Measurements from ENCODE around the gene TBC1D9B.
"Not testable (repeated sequence)": the region's sequence is repeated elsewhere in the genome, so short reads cannot be mapped to it uniquely, and the experiment has no call there.

The TBC1D9B gene

GRCh38 chr5:179874536-179875292 is 33.0 kb downstream of the TBC1D9B start:
- no peak for DNase-seq (ENCODE audit: extremely low spot score)
- ChIA-PET POLR2A (no interaction called here), CTCF (no interaction called here)
- TF ChIP-seq SP1 (IDR thresholded peaks at IDR 0.05) = no peak
- TF ChIP-seq FOXK2 (IDR thresholded peaks at IDR 0.05) = no peak
- TF ChIP-seq SUZ12 (IDR thresholded peaks at IDR 0.05) = no peak
- TF ChIP-seq FOXM1 (IDR thresholded peaks at IDR 0.05; ENCODE audit: borderline replicate concordance) = no peak
- no peak for TF ChIP-seq TARDBP (IDR thresholded peaks at IDR 0.05)
- TF ChIP-seq, protein P1, sequence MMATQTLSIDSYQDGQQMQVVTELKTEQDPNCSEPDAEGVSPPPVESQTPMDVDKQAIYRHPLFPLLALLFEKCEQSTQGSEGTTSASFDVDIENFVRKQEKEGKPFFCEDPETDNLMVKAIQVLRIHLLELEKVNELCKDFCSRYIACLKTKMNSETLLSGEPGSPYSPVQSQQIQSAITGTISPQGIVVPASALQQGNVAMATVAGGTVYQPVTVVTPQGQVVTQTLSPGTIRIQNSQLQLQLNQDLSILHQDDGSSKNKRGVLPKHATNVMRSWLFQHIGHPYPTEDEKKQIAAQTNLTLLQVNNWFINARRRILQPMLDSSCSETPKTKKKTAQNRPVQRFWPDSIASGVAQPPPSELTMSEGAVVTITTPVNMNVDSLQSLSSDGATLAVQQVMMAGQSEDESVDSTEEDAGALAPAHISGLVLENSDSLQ (IDR thresholded peaks at IDR 0.05) = no peak
- no peak for TF ChIP-seq BHLHE40 (IDR thresholded peaks at IDR 0.05; ENCODE audit: borderline replicate concordance)
- no peak for TF ChIP-seq L3MBTL2 (conservative IDR thresholded peaks at IDR 0.05)
- no peak for TF ChIP-seq NFRKB (IDR thresholded peaks at IDR 0.05)

- DNase-seq (ENCODE audit: extremely low spot score) = no peak
- TF ChIP-seq TARDBP (IDR thresholded peaks at IDR 0.05) (no peak), FOXA1 (IDR thresholded peaks at IDR 0.05) (no peak), FOXK2 (IDR thresholded peaks at IDR 0.05) (no peak)
- POLR2A ChIA-PET = no interaction called here
- CTCF ChIA-PET = interaction anchor here (0.6 kb wide), 1 partner anchor 44 kb away, joined by 3 read pairs; no protein-coding TSS in a partner anchor
These were observed 33.6 kb downstream of the TBC1D9B start for GRCh38 chr5:179874136-179874535.

DNA sequence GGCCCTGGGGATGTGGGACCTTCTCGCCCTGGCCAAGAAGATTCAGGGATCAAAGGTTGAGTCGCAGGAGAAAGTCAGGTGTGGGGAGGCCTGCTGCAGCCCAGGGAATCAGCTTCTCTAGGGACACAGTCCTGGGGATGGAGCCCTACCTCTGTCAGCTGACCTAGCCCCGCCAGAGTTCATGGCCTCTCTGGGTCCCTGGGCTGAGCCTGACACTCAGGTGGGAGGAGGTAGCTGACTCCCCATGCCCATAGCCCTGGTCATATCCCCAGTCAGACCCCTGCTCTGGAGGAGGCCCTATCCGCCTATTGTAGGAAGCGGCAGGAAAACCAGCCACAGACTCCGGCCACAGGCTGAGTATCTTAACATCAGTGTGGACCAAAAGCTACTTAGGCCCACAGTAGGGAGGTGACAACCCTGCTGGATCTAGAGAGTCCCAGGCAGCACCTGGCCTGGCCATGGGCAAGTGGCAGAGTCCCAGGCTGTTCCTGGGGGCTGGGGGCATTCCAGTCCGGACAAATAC is 34.0 kb downstream of the TBC1D9B start:
- POLR2A ChIA-PET = no interaction called here
- TF ChIP-seq TARDBP (IDR thresholded peaks at IDR 0.05) = no peak
- no peak for TF ChIP-seq ARNT (IDR thresholded peaks at IDR 0.05)
- TF ChIP-seq, protein P1 (IDR thresholded peaks at IDR 0.05) = no peak
- TF ChIP-seq FOXA1 (IDR thresholded peaks at IDR 0.05) = no peak
- TF ChIP-seq BHLHE40 (IDR thresholded peaks at IDR 0.05; ENCODE audit: borderline replicate concordance) = no peak
- no peak for TF ChIP-seq ELF4 (IDR thresholded peaks at IDR 0.05)
- TF ChIP-seq ZNF384 (IDR thresholded peaks at IDR 0.05) = no peak
- TF ChIP-seq L3MBTL2 (conservative IDR thresholded peaks at IDR 0.05) = no peak
- no peak for TF ChIP-seq NFRKB (IDR thresholded peaks at IDR 0.05)
- no peak for TF ChIP-seq LEF1 (IDR thresholded peaks at IDR 0.05; ENCODE audit: borderline replicate concordance)
- no peak for TF ChIP-seq SP1 (IDR thresholded peaks at IDR 0.05)
- no peak for TF ChIP-seq CTBP1 (IDR thresholded peaks at IDR 0.05; ENCODE audit: borderline replicate concordance)
- no peak for TF ChIP-seq HDGF (IDR thresholded peaks at IDR 0.05; ENCODE audit: borderline replicate concordance)
- no peak for TF ChIP-seq FOXM1 (IDR thresholded peaks at IDR 0.05; ENCODE audit: borderline replicate concordance)
- TF ChIP-seq FOXK2 (IDR thresholded peaks at IDR 0.05) = no peak
- no peak for TF ChIP-seq SUZ12 (IDR thresholded peaks at IDR 0.05)
- DNase-seq (ENCODE audit: extremely low spot score) = no peak
- CTCF ChIA-PET = interaction anchor here (0.6 kb wide), 1 partner anchor 44 kb away, joined by 3 read pairs; no protein-coding TSS in a partner anchor

DNA sequence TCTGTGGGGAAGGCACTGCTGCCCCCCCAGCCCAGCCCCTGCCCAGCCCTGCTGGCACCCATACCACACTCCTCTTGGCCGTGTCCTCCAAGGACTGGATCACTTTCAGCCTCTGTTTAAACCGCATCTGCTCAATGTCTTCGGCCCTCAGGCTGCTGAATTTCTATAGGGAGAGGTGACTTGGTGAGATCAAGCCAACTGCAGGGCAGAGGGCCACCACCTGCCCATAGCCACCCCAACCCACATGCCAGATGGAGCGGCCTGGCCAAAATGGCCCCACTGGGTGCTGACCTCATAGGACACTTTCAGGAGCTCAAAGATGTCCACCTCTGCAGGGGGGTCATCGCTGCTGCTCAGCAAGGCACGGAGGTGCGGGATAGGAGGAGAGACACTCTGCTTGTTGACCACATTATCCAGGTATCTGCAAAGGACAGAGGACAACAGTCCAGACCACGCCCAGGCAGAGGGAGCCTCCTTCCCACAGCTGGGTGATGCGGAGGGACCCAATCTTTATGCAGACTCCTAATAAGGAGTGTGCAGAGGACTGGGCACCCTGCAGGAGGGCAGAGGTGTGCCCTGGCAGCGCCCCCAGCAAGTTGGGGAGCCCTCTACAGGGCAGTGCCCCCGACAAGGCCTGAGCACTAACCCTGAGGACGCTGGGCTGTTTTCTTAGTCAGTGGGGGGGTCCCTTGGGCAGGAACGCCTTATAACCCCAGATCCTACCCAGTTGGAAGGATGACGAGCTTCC is 34.7 kb downstream of the TBC1D9B start:
- ChIA-PET POLR2A (interaction anchor here (1.1 kb wide), 1 partner anchor 15 kb away, joined by 3 read pairs; the partner anchor contains the start of gene MRNIP), CTCF (interaction anchor here (0.8 kb wide), 1 partner anchor 219 kb away, joined by 3 read pairs; no protein-coding TSS in a partner anchor)
- TF ChIP-seq SP1 (IDR thresholded peaks at IDR 0.05) = no peak
- TF ChIP-seq NFRKB (IDR thresholded peaks at IDR 0.05) = no peak
- TF ChIP-seq ZNF384 (IDR thresholded peaks at IDR 0.05) = no peak
- TF ChIP-seq FOXA1 (IDR thresholded peaks at IDR 0.05) = no peak
- no peak for TF ChIP-seq ARNT (IDR thresholded peaks at IDR 0.05)
- TF ChIP-seq, protein P1 (IDR thresholded peaks at IDR 0.05) = no peak
- TF ChIP-seq FOXM1 (IDR thresholded peaks at IDR 0.05; ENCODE audit: borderline replicate concordance) = no peak
- no peak for TF ChIP-seq ELF4 (IDR thresholded peaks at IDR 0.05)
- no peak for TF ChIP-seq L3MBTL2 (conservative IDR thresholded peaks at IDR 0.05)
- TF ChIP-seq TARDBP (IDR thresholded peaks at IDR 0.05) = no peak
- TF ChIP-seq BHLHE40 (IDR thresholded peaks at IDR 0.05; ENCODE audit: borderline replicate concordance) = no peak
- no peak for TF ChIP-seq FOXK2 (IDR thresholded peaks at IDR 0.05)
- no peak for DNase-seq (ENCODE audit: extremely low spot score)

DNA sequence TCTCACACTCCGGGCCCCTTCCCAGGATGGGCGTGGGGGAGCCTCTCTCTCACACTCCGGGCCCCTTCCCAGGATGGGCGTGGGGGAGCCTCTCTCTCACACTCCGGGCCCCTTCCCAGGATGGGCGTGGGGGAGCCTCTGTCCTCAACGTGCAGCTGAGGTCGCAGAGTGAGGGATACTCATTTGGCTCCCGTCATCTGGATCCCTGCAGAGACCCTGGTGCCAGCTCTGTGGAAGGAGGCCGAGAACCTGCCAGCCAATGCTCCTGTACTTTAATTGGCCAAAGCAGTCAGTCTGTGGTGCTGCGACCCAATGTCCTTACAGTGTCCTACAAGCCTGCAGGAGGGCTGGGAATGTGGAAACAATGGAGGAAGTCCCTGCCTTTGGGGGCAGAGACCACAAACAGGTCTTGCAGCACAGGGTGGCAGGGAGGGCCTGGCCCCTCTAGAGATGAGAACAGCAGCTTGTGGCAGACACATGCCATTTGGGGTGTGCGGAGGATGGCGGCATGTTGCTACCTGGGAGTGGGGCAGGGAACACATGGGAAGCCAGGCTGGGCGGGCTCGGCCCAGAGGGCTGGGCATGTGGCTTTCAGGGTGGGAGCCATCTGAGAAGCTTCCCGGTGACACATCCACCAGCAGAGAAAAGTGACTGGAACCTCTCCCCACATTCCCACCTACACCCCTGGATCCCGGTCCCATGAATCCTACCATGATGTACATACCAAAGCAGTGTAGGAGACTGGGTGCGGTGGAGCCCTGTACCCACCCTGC is 35.5 kb downstream of the TBC1D9B start:
- ChIA-PET CTCF (interaction anchor here (0.8 kb wide), 1 partner anchor 220 kb away, joined by 3 read pairs; no protein-coding TSS in a partner anchor), POLR2A (interaction anchor here (1.1 kb wide), 1 partner anchor 14 kb away, joined by 3 read pairs; the partner anchor contains the start of gene MRNIP)
- DNase-seq (ENCODE audit: extremely low spot score) = no peak

GRCh38 chr5:179871533-179871932 is 36.2 kb downstream of the TBC1D9B start:
- CTCF ChIA-PET; DNase-seq (ENCODE audit: extremely low spot score); POLR2A ChIA-PET: not testable (repeated sequence)

More for the DNA sequence above, 35.5 kb downstream of the TBC1D9B start:
- no peak for TF ChIP-seq FOXA1 (IDR thresholded peaks at IDR 0.05)

Measured in HEK293T (cell line).